ENCODE measurements around the gene SAAL1.

Gene SAAL1

GRCh38 chr11:18106688-18107087 lies 806 bp upstream of the SAAL1 start:
- Histone ChIP-seq H3K9me3 (ENCODE audit: control insufficient read depth, insufficient read depth, low read length) (no peaks in the 10 kb centered on the region), H3K9ac (ENCODE audit: low read depth, low read length) (no peak overlapping the region; the same call in 1 of the 2 replicates), H3K4me1 (ENCODE audit: insufficient read depth, low read length) (no peaks in the 10 kb centered on the region), H3K36me3 (ENCODE audit: insufficient read depth, low read length) (peaks cover 3% of the 10 kb centered on the region)

GRCh38 chr11:18105086-18105801 lies 638 bp downstream of the SAAL1 start:
- H3K36me3 ChIP-seq (ENCODE audit: insufficient read depth, low read length), result peaks cover 3% of the 10 kb centered on the region
- H3K9ac ChIP-seq (ENCODE audit: low read depth, low read length), result peak overlapping the region; percentile 95
- no peaks in the 10 kb centered on the region for H3K9me3 ChIP-seq (ENCODE audit: control insufficient read depth, insufficient read depth, low read length)
- H3K4me1 ChIP-seq (ENCODE audit: insufficient read depth, low read length), result no peaks in the 10 kb centered on the region

- H3K9ac ChIP-seq (ENCODE audit: low read depth, low read length), result no peak overlapping the region
- no peaks in the 10 kb centered on the region for H3K4me1 ChIP-seq (ENCODE audit: insufficient read depth, low read length)
- peaks cover 3% of the 10 kb centered on the region for H3K36me3 ChIP-seq (ENCODE audit: insufficient read depth, low read length)
- no peaks in the 10 kb centered on the region for H3K9me3 ChIP-seq (ENCODE audit: control insufficient read depth, insufficient read depth, low read length)
Measured at GRCh38 chr11:18100926-18101656, 4.8 kb downstream of the SAAL1 start.

GRCh38 chr11:18093959-18094358 lies 11.9 kb downstream of the SAAL1 start:
- Histone ChIP-seq H3K4me1 (ENCODE audit: insufficient read depth, low read length) (no peaks in the 10 kb centered on the region), H3K9me3 (ENCODE audit: control insufficient read depth, insufficient read depth, low read length) (no peaks in the 10 kb centered on the region), H3K36me3 (ENCODE audit: insufficient read depth, low read length) (peaks cover 13% of the 10 kb centered on the region; the same call in 1 of the 2 replicates), H3K9ac (ENCODE audit: low read depth, low read length) (no peak overlapping the region)

GRCh38 chr11:18091731-18092130 lies 14.2 kb downstream of the SAAL1 start:
- H3K4me1 ChIP-seq (ENCODE audit: insufficient read depth, low read length), result no peaks in the 10 kb centered on the region
- no peaks in the 10 kb centered on the region for H3K9me3 ChIP-seq (ENCODE audit: control insufficient read depth, insufficient read depth, low read length)
- peaks cover 22% of the 10 kb centered on the region for H3K36me3 ChIP-seq (ENCODE audit: insufficient read depth, low read length)

GRCh38 chr11:18088966-18089365 lies 16.9 kb downstream of the SAAL1 start:
- H3K4me1 ChIP-seq (ENCODE audit: insufficient read depth, low read length), result no peaks in the 10 kb centered on the region
- H3K9me3 ChIP-seq (ENCODE audit: control insufficient read depth, insufficient read depth, low read length), result no peaks in the 10 kb centered on the region
- no peak overlapping the region for H3K9ac ChIP-seq (ENCODE audit: low read depth, low read length)
- H3K36me3 ChIP-seq (ENCODE audit: insufficient read depth, low read length), result peaks cover 20% of the 10 kb centered on the region

More at GRCh38 chr11:18091731-18092130, 14.2 kb downstream of the SAAL1 start:
- no peak overlapping the region for H3K9ac ChIP-seq (ENCODE audit: low read depth, low read length)

GRCh38 chr11:18088366-18088765 lies 17.5 kb downstream of the SAAL1 start:
- Histone ChIP-seq H3K9me3 (ENCODE audit: control insufficient read depth, insufficient read depth, low read length) (no peaks in the 10 kb centered on the region), H3K9ac (ENCODE audit: low read depth, low read length) (no peak overlapping the region), H3K36me3 (ENCODE audit: insufficient read depth, low read length) (peaks cover 14% of the 10 kb centered on the region), H3K4me1 (ENCODE audit: insufficient read depth, low read length) (no peaks in the 10 kb centered on the region)

GRCh38 chr11:18081551-18081950 lies 24.3 kb downstream of the SAAL1 start:
- H3K36me3 ChIP-seq (ENCODE audit: insufficient read depth, low read length), result no peaks in the 10 kb centered on the region; the same call in none of the 2 replicates
- H3K9ac ChIP-seq (ENCODE audit: low read depth, low read length), result no peak overlapping the region
- H3K4me1 ChIP-seq (ENCODE audit: insufficient read depth, low read length), result no peaks in the 10 kb centered on the region
- H3K9me3 ChIP-seq (ENCODE audit: control insufficient read depth, insufficient read depth, low read length), result no peaks in the 10 kb centered on the region

GRCh38 chr11:18080451-18080850 lies 25.4 kb downstream of the SAAL1 start:
- no peaks in the 10 kb centered on the region; the same call in 1 of the 2 replicates for H3K36me3 ChIP-seq (ENCODE audit: insufficient read depth, low read length)
- no peaks in the 10 kb centered on the region for H3K9me3 ChIP-seq (ENCODE audit: control insufficient read depth, insufficient read depth, low read length)
- no peaks in the 10 kb centered on the region for H3K4me1 ChIP-seq (ENCODE audit: insufficient read depth, low read length)
- H3K9ac ChIP-seq (ENCODE audit: low read depth, low read length), result no peak overlapping the region

GRCh38 chr11:18078909-18079308 lies 27.0 kb downstream of the SAAL1 start:
- no peak overlapping the region for H3K9ac ChIP-seq (ENCODE audit: low read depth, low read length)
- H3K4me1 ChIP-seq (ENCODE audit: insufficient read depth, low read length), result no peaks in the 10 kb centered on the region
- H3K36me3 ChIP-seq (ENCODE audit: insufficient read depth, low read length), result peaks cover 4% of the 10 kb centered on the region
- H3K9me3 ChIP-seq (ENCODE audit: control insufficient read depth, insufficient read depth, low read length), result no peaks in the 10 kb centered on the region

- Histone ChIP-seq H3K9me3 (ENCODE audit: control insufficient read depth, insufficient read depth, low read length) (no peaks in the 10 kb centered on the region), H3K9ac (ENCODE audit: low read depth, low read length) (no peak overlapping the region), H3K36me3 (ENCODE audit: insufficient read depth, low read length) (peaks cover 4% of the 10 kb centered on the region), H3K4me1 (ENCODE audit: insufficient read depth, low read length) (no peaks in the 10 kb centered on the region)
Measured at GRCh38 chr11:18075444-18075843, 30.4 kb downstream of the SAAL1 start.

GRCh38 chr11:18071098-18071705 lies 34.7 kb downstream of the SAAL1 start:
- Histone ChIP-seq H3K4me1 (ENCODE audit: insufficient read depth, low read length) (no peaks in the 10 kb centered on the region), H3K9me3 (ENCODE audit: control insufficient read depth, insufficient read depth, low read length) (no peaks in the 10 kb centered on the region), H3K36me3 (ENCODE audit: insufficient read depth, low read length) (peaks cover 11% of the 10 kb centered on the region), H3K9ac (ENCODE audit: low read depth, low read length) (no peak overlapping the region)

- Histone ChIP-seq H3K4me1 (ENCODE audit: insufficient read depth, low read length) (no peaks in the 10 kb centered on the region), H3K9me3 (ENCODE audit: control insufficient read depth, insufficient read depth, low read length) (no peaks in the 10 kb centered on the region), H3K36me3 (ENCODE audit: insufficient read depth, low read length) (peaks cover 7% of the 10 kb centered on the region), H3K9ac (ENCODE audit: low read depth, low read length) (no peak overlapping the region)
Measured at GRCh38 chr11:18067372-18067771, 38.5 kb downstream of the SAAL1 start.

GRCh38 chr11:18066626-18067025 lies 39.3 kb downstream of the SAAL1 start:
- no peaks in the 10 kb centered on the region for H3K4me1 ChIP-seq (ENCODE audit: insufficient read depth, low read length)
- peaks cover 7% of the 10 kb centered on the region for H3K36me3 ChIP-seq (ENCODE audit: insufficient read depth, low read length)
- H3K9ac ChIP-seq (ENCODE audit: low read depth, low read length), result no peak overlapping the region
- H3K9me3 ChIP-seq (ENCODE audit: control insufficient read depth, insufficient read depth, low read length), result no peaks in the 10 kb centered on the region

GRCh38 chr11:18065572-18065971 lies 40.3 kb downstream of the SAAL1 start:
- H3K9me3 ChIP-seq (ENCODE audit: control insufficient read depth, insufficient read depth, low read length), result no peaks in the 10 kb centered on the region
- no peak overlapping the region for H3K9ac ChIP-seq (ENCODE audit: low read depth, low read length)
- H3K4me1 ChIP-seq (ENCODE audit: insufficient read depth, low read length), result no peaks in the 10 kb centered on the region
- peaks cover 7% of the 10 kb centered on the region for H3K36me3 ChIP-seq (ENCODE audit: insufficient read depth, low read length)

Data from ES-I3 (cell line).